ENCODE results near the gene EGFL8. TPM values are rescaled to one million over a fixed set of nuclear protein-coding genes. Genes with fewer than 3 reads are reported as not detected.

Gene EGFL8
- total and polyA plus RNA-seq, 9 of the 15 experiments (the other 6 are each of a cell fraction or from before 2014, with no cell fraction given), result 2.2 to 47.4 (median 14.2) TPM

GRCh38 chr6:32194825-32195651, 30.6 kb downstream of the EGFL8 start (continued):
- TF ChIP-seq RREB1 (CRISPR knock-in tag; IDR thresholded peaks at IDR 0.05) (0 out of 2 replicates have a peak, but pooled peaks have one; percentile 46), NELFE (IDR thresholded peaks at IDR 0.05; ENCODE audit: insufficient read depth, insufficient read length) (no peak), ZKSCAN1 (IDR thresholded peaks at IDR 0.05; ENCODE audit: low read depth, low read length) (peak; percentile 90), CTBP1 (IDR thresholded peaks at IDR 0.05; ENCODE audit: borderline replicate concordance) (peak; percentile 74), ZNF766 (CRISPR knock-in tag; conservative IDR thresholded peaks at IDR 0.05) (peak; percentile 45; the same call in 1 of the 2 replicates), ZNF224 (CRISPR knock-in tag; IDR thresholded peaks at IDR 0.05) (0 out of 2 replicates have a peak, but pooled peaks have one; percentile 61), NCOA1 (IDR thresholded peaks at IDR 0.05; ENCODE audit: low read depth) (peak; percentile 37; the same call in 1 of the 2 replicates), L3MBTL2 (IDR thresholded peaks at IDR 0.05) (no peak; the same call in 1 of the 2 replicates), RCOR1 (IDR thresholded peaks at IDR 0.05; ENCODE audit: borderline replicate concordance in 1 of 2, low read depth in 2 of 2, low read length in 2 of 2) (peak in 1 of 2 experiments; percentile 16; a peak in 1 of 4 replicates), ZNF23 (CRISPR knock-in tag; IDR thresholded peaks at IDR 0.05) (no peak), KLF6 (CRISPR knock-in tag; IDR thresholded peaks at IDR 0.05; ENCODE audit: borderline replicate concordance) (no peak), DMBX1 (CRISPR knock-in tag; IDR thresholded peaks at IDR 0.05; ENCODE audit: borderline replicate concordance) (0 out of 2 replicates have a peak, but pooled peaks have one; percentile 12), ZBTB9 (CRISPR knock-in tag; IDR thresholded peaks at IDR 0.05) (no peak), MLLT1 (IDR thresholded peaks at IDR 0.05) (peak; percentile 60 to 86; a peak in 2 of 4 replicates), SMARCA4 (IDR thresholded peaks at IDR 0.05) (peak; percentile 74), MTA2 (IDR thresholded peaks at IDR 0.05; ENCODE audit: low read depth) (no peak; the same call in 1 of the 2 replicates), SP2 (IDR thresholded peaks at IDR 0.05; ENCODE audit: extremely low read depth, low read depth, low read length, poor library complexity, severe bottlenecking) (peak; percentile 39), HDAC1 (IDR thresholded peaks at IDR 0.05) (peak in 1 of 2 experiments; percentile 59; a peak in 1 of 4 replicates), EP400 (IDR thresholded peaks at IDR 0.05) (no peak; the same call in 1 of the 2 replicates), ZNF3 (CRISPR knock-in tag; IDR thresholded peaks at IDR 0.05) (no peak)

Measured in K562 (cell line).